Esophagus squamous epithelium (tissue), 4 donors: ENCODE data around the gene INA.
"Not testable (repeated sequence)": the region's sequence is repeated elsewhere in the genome, so short reads cannot be mapped to it uniquely, and the experiment has no call there.

Experiments
- POLR2A ChIP-seq, 4 donors: fragments of 450-650 bp; IDR thresholded peaks; one replicate each; pipeline ENCODE4 v1.6.1; 2017; ENCODE audit warnings: antibody characterized with exemption in 4 of 4, mild to moderate bottlenecking in 4 of 4, moderate library complexity in 3 of 4
- TF ChIP-seq, protein P1 (sequence below), 6 experiments: fragments of 450-650 bp in 4 of 6; fragments of 200-600 bp in 2 of 6; sonication (generic) in 2 of 6; IDR thresholded peaks; one replicate each; pipeline ENCODE4 v1.5.1; 2016 to 2019; ENCODE audit warnings: antibody characterized with exemption in 6 of 6, mild to moderate bottlenecking in 4 of 6, moderate library complexity in 4 of 6

- TF ChIP-seq, protein P1, sequence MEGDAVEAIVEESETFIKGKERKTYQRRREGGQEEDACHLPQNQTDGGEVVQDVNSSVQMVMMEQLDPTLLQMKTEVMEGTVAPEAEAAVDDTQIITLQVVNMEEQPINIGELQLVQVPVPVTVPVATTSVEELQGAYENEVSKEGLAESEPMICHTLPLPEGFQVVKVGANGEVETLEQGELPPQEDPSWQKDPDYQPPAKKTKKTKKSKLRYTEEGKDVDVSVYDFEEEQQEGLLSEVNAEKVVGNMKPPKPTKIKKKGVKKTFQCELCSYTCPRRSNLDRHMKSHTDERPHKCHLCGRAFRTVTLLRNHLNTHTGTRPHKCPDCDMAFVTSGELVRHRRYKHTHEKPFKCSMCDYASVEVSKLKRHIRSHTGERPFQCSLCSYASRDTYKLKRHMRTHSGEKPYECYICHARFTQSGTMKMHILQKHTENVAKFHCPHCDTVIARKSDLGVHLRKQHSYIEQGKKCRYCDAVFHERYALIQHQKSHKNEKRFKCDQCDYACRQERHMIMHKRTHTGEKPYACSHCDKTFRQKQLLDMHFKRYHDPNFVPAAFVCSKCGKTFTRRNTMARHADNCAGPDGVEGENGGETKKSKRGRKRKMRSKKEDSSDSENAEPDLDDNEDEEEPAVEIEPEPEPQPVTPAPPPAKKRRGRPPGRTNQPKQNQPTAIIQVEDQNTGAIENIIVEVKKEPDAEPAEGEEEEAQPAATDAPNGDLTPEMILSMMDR (IDR thresholded peaks at IDR 0.05) = not testable (repeated sequence)
- not testable (repeated sequence) for TF ChIP-seq POLR2A (IDR thresholded peaks at IDR 0.05)
These were observed 18.0 kb upstream of the INA start for GRCh38 chr10:103258928-103259327.
